Neural cell (in vitro differentiated cells): ENCODE results near the gene POLQ. TPM values are rescaled to one million over a fixed set of nuclear protein-coding genes. Genes with fewer than 3 reads are reported as not detected.

ENCODE experiments used
- H2AFZ ChIP-seq: fragments of 200-600, 300-800 bp; sonication (generic), shearing (Covaris generic); 2 replicates; pipeline ENCODE4 v1.6.0; 2014; ENCODE audit warnings: low read depth, mild to moderate bottlenecking, antibody characterized with exemption, low read length, moderate library complexity
- H3F3A ChIP-seq: fragments of 200-600 bp; shearing (Covaris generic); 2 replicates; pipeline ENCODE4 v1.6.1; 2016; ENCODE audit warnings: mild to moderate bottlenecking, moderate library complexity, mixed read lengths, antibody characterized with exemption, low read length; ENCODE audit not compliant: insufficient read depth, poor library complexity, severe bottlenecking
- H3K27ac ChIP-seq: fragments of 200-600, 300-800 bp; sonication (generic), shearing (Covaris generic); 2 replicates; pipeline ENCODE4 v1.5.1; 2014; ENCODE audit warnings: mild to moderate bottlenecking, low read length, moderate library complexity
- H3K27me3 ChIP-seq: fragments of 300-800, 200-600 bp; sonication (generic), shearing (Covaris generic); 2 replicates; pipeline ENCODE4 v1.6.0; 2014; ENCODE audit warnings: mild to moderate bottlenecking, low read depth, low read length, moderate library complexity; ENCODE audit not compliant: insufficient read depth
- H3K36me3 ChIP-seq: fragments of 300-800, 200-600 bp; sonication (generic), shearing (Covaris generic); 2 replicates; pipeline ENCODE4 v1.5.1; 2014; ENCODE audit warnings: mild to moderate bottlenecking, antibody characterized with exemption, low read length, moderate library complexity; ENCODE audit not compliant: insufficient read depth
- H3K4me2 ChIP-seq: fragments of 300-800, 200-600 bp; sonication (generic), shearing (Covaris generic); 2 replicates; pipeline ENCODE4 v1.6.0; 2014; ENCODE audit warnings: mild to moderate bottlenecking, low read length
- H3K4me3 ChIP-seq: fragments of 300-800, 200-600 bp; sonication (generic), shearing (Covaris generic); 2 replicates; pipeline ENCODE4 v1.5.1; 2014; ENCODE audit warnings: mild to moderate bottlenecking, low read length, moderate library complexity
- H3K79me2 ChIP-seq: fragments of 200-600 bp; shearing (Covaris generic); replicated peaks from 2 replicates; pipeline ENCODE4 v1.6.0; 2014; ENCODE audit warnings: mild to moderate bottlenecking, low read length, moderate library complexity; ENCODE audit not compliant: insufficient read depth
- H3K9ac ChIP-seq: fragments of 300-800, 200-600 bp; sonication (generic), shearing (Covaris generic); 2 replicates; pipeline ENCODE4 v1.6.1; 2016; ENCODE audit warnings: mild to moderate bottlenecking, low read length, mixed read lengths
- H3K9me2 ChIP-seq: fragments of 200-600 bp; shearing (Covaris generic); 2 replicates; pipeline ENCODE4 v1.6.1; 2016; ENCODE audit warnings: mild to moderate bottlenecking, low read length, mixed read lengths; ENCODE audit not compliant: insufficient read depth
- H3K9me3 ChIP-seq: fragments of 200-600, 300-800 bp; sonication (generic), shearing (Covaris generic); 2 replicates; pipeline ENCODE4 v1.6.1; 2016; ENCODE audit warnings: mild to moderate bottlenecking, mixed run types, low read length, moderate library complexity, mixed read lengths
- H4K20me1 ChIP-seq: fragments of 200-600 bp; shearing (Covaris generic); 2 replicates; pipeline ENCODE4 v1.6.1; 2016; ENCODE audit warnings: mild to moderate bottlenecking, mixed run types; ENCODE audit not compliant: insufficient read depth
- EP300 ChIP-seq: fragments of 450-650 bp; conservative IDR thresholded peaks from 2 replicates; pipeline ENCODE4 v1.6.1; 2014; ENCODE audit warnings: antibody characterized with exemption, mild to moderate bottlenecking, moderate library complexity; ENCODE audit not compliant: poor library complexity, severe bottlenecking
- EZH2 ChIP-seq: fragments of 200-600, 300-800 bp; shearing (Covaris generic), sonication (generic); IDR thresholded peaks from 2 replicates; pipeline ENCODE4 v1.6.1; 2014; ENCODE audit warnings: antibody characterized with exemption, low read length, borderline replicate concordance, mild to moderate bottlenecking; ENCODE audit not compliant: insufficient read depth, poor library complexity, severe bottlenecking
- MXI1 ChIP-seq: fragments of 450-650 bp; conservative IDR thresholded peaks from 2 replicates; pipeline ENCODE4 v1.6.1; 2014; ENCODE audit warnings: antibody characterized with exemption, mild to moderate bottlenecking; ENCODE audit not compliant: poor library complexity, severe bottlenecking
- POLR2AphosphoS5 ChIP-seq: IDR thresholded peaks from 2 replicates; pipeline ENCODE4 v1.6.1; 2012
- RAD21 ChIP-seq: fragments of 450-650 bp; conservative IDR thresholded peaks from 2 replicates; pipeline ENCODE4 v1.6.1; 2014; ENCODE audit warnings: antibody characterized with exemption, mild to moderate bottlenecking, moderate library complexity
- REST ChIP-seq: IDR thresholded peaks from 2 replicates; pipeline ENCODE4 v1.6.1; 2012; ENCODE audit warnings: borderline replicate concordance
- SMC3 ChIP-seq: fragments of 450-650 bp; conservative IDR thresholded peaks from 2 replicates; pipeline ENCODE4 v1.6.1; 2014; ENCODE audit warnings: antibody characterized with exemption, mild to moderate bottlenecking, moderate library complexity; ENCODE audit not compliant: poor library complexity
- TAF1 ChIP-seq: IDR thresholded peaks from 2 replicates; pipeline ENCODE4 v1.6.1; 2012; ENCODE audit warnings: low read depth
- polyA plus RNA-seq: library from polyadenylated mRNA; depleted of rRNA; stranded (reverse); fragments of >200 nt; gene quantifications from 2 replicates; pipeline ENCODE4 v1.2.3, GENCODE V29; 2014
- TF ChIP-seq, protein P1 (sequence below): fragments of 450-650 bp; IDR thresholded peaks from 2 replicates; pipeline ENCODE4 v1.5.1; 2014; ENCODE audit warnings: antibody characterized with exemption, mild to moderate bottlenecking, moderate library complexity; ENCODE audit not compliant: poor library complexity, severe bottlenecking

The POLQ gene
- polyA plus RNA-seq, 1 donor from 2014 or later: 0.10 TPM

DNA sequence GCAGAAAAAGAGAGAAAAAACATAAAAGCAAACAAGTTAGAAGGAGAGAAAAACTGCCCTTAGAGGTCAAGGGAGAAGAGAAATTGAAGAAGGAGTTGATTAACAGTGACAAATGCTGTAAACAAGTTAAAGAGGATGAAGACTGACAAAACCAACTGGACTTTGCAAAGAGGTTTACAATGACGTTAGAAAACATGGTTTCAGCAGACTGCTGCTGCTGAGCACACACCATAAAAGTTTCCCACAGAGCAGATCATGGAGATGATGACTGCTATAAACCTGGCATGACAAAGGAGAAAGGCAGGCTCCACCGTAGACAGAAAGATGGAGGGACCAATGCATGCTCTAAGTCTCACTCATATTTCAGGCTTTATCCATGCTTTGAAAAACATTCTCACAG is 78.7 kb downstream of the POLQ start:
- Histone ChIP-seq H3K9ac (no peak overlapping the region), H3K4me3 (no peak overlapping the region), H3K4me2 (no peak overlapping the region), H3K27me3 (no peaks in the 10 kb centered on the region), H3K79me2 (no peaks in the 10 kb centered on the region), H3K27ac (no peak overlapping the region), H2AFZ (no peak overlapping the region), H3K36me3 (no peaks in the 10 kb centered on the region), H4K20me1 (no peaks in the 10 kb centered on the region), H3F3A (no peaks in the 10 kb centered on the region), H3K9me3 (no peaks in the 10 kb centered on the region), H3K9me2 (no peaks in the 10 kb centered on the region)
- no peak for TF ChIP-seq EZH2
- TF ChIP-seq SMC3: no peak
- TF ChIP-seq RAD21: no peak
- no peak for TF ChIP-seq TAF1
- no peak for TF ChIP-seq EP300
- TF ChIP-seq, protein P1, sequence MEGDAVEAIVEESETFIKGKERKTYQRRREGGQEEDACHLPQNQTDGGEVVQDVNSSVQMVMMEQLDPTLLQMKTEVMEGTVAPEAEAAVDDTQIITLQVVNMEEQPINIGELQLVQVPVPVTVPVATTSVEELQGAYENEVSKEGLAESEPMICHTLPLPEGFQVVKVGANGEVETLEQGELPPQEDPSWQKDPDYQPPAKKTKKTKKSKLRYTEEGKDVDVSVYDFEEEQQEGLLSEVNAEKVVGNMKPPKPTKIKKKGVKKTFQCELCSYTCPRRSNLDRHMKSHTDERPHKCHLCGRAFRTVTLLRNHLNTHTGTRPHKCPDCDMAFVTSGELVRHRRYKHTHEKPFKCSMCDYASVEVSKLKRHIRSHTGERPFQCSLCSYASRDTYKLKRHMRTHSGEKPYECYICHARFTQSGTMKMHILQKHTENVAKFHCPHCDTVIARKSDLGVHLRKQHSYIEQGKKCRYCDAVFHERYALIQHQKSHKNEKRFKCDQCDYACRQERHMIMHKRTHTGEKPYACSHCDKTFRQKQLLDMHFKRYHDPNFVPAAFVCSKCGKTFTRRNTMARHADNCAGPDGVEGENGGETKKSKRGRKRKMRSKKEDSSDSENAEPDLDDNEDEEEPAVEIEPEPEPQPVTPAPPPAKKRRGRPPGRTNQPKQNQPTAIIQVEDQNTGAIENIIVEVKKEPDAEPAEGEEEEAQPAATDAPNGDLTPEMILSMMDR: no peak
- TF ChIP-seq POLR2AphosphoS5: no peak
- no peak for TF ChIP-seq MXI1
- no peak for TF ChIP-seq REST

GRCh38 chr3:121463745-121464144 is 82.0 kb downstream of the POLQ start:
- Histone ChIP-seq H3K27me3 (no peaks in the 10 kb centered on the region), H3K4me2 (no peak overlapping the region), H3K79me2 (no peaks in the 10 kb centered on the region), H3K4me3 (no peak overlapping the region), H2AFZ (no peak overlapping the region), H3F3A (no peaks in the 10 kb centered on the region), H3K9me2 (no peaks in the 10 kb centered on the region), H3K36me3 (no peaks in the 10 kb centered on the region), H3K9me3 (no peaks in the 10 kb centered on the region), H4K20me1 (no peaks in the 10 kb centered on the region), H3K27ac (no peak overlapping the region), H3K9ac (no peak overlapping the region)
- no peak for TF ChIP-seq EZH2
- TF ChIP-seq, protein P1: no peak
- no peak for TF ChIP-seq REST
- no peak for TF ChIP-seq EP300
- no peak for TF ChIP-seq MXI1
- no peak for TF ChIP-seq TAF1
- TF ChIP-seq RAD21: no peak
- no peak for TF ChIP-seq SMC3
- TF ChIP-seq POLR2AphosphoS5: no peak
